HG03064 (cell line): ENCODE data around the gene DLEC1.
"Not testable (repeated sequence)": the region's sequence is repeated elsewhere in the genome, so short reads cannot be mapped to it uniquely, and the experiment has no call there.

ENCODE experiments used
- ATAC-seq: cut with Tn5 transposase; IDR thresholded peaks from one replicate; pipeline ENCODE4 v1.9.1; 2021; ENCODE audit warnings: low read depth; ENCODE audit not compliant: unreplicated experiment

Gene DLEC1

GRCh38 chr3:38151667-38152265 lies 112.8 kb downstream of the DLEC1 start:
- no peak for ATAC-seq

DNA sequence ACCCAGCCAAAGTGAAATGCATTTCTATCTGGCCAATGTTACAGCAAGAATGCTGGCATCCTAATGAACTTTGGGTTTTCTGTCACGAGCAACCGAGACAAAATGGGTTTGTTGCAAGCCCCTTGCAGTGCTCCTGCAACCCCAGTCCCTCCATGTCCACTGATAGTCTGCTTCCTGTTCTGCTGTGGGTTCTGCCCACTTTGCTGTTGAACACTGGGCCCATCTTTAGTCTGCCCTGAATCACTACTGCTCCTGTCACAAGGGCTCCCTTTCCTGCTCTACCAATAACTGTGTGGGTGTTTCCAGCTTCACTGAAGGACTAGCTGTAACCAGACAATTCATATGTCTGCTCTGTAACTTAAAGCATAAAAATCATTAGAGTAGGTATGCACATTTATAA lies 113.6 kb downstream of the DLEC1 start:
- no peak for ATAC-seq

GRCh38 chr3:38153221-38153620 lies 114.2 kb downstream of the DLEC1 start:
- ATAC-seq: no peak

GRCh38 chr3:38154033-38154494 lies 115.1 kb downstream of the DLEC1 start:
- no peak for ATAC-seq

GRCh38 chr3:38154625-38155255 lies 115.7 kb downstream of the DLEC1 start:
- no peak for ATAC-seq

GRCh38 chr3:38155825-38156224 lies 116.8 kb downstream of the DLEC1 start:
- ATAC-seq: no peak

GRCh38 chr3:38157117-38157516 lies 118.1 kb downstream of the DLEC1 start:
- no peak for ATAC-seq

DNA sequence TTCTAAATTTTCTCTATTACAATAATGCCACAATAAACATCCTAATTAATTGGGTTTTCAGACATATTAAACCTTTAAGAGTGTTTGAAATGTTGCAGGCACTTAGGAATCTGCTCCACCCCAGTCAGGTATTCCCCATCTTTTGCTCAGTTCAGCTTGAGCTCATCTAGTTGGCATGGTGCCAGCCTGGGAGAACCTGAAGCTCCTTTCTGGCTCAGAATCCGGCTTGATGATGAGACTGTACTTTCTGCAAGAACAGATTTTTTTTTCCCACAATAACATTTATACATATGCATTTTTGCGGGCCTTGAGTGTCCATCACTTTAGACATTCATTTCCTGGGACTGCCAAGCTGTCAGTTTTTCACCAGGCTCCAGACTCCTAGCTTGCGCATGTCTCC lies 118.6 kb downstream of the DLEC1 start:
- ATAC-seq: no peak

GRCh38 chr3:38158472-38158871 lies 119.5 kb downstream of the DLEC1 start:
- ATAC-seq: no peak

GRCh38 chr3:38160704-38161103 lies 121.7 kb downstream of the DLEC1 start:
- not testable (repeated sequence) for ATAC-seq

DNA sequence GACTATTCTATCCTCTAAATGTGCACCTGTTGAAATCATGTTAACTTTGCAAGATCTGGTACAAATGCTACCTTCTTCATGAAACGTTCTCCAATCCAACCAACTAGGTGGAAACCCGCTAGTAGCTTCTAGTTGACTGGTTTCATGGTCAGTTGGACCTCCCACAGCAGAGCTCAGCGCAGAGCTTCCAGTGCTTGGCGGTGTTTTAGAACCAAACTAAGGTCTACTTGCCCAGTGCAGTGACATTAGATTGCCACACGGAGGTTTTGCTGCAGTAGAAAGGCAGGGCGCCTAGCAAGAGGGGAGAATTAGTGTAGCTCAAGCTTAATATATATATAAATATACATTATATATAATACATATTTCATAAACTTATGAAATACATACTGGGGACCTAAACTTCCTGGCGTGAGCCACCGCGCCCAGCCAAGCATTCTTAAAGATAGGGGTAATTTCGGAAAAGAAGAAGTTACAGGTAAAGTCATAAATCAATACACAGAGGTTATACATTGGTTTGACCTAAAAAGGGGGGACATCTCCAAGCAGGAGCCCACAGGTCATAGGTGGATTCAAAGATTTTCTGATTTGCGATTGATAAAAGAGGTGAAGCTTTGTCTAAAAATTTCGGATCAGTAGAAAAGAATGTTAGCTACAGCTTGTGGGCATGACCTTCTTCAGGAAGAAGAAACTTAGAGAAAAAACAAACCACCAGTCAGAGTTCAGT lies 124.3 kb downstream of the DLEC1 start:
- ATAC-seq: no peak

- ATAC-seq: no peak
Measured at GRCh38 chr3:38163841-38164642, 125.0 kb downstream of the DLEC1 start.

DNA sequence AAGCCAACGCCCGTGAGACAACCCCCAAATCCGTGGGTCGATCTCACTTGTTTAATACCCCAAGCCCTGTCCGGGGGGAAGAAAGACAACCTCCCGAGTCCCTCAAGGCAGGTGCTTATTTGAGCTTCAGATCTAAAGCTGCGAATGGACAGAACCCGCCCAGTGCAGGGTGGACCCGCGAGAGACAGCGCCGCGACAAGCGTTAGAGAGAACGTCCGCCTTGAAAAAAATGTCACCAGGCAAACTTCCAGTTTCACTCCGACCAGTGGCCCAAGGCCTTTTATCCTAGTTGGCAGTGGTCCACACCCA lies 125.6 kb downstream of the DLEC1 start:
- ATAC-seq: no peak

- peak; percentile 95 for ATAC-seq
Measured at GRCh38 chr3:38164952-38165721, 126.1 kb downstream of the DLEC1 start, which contains the start of gene OXSR1. Gene OXSR1, plus strand, starts transcription at chr3:38165537. Its CDS starts 340 bp downstream, at chr3:38165877.

GRCh38 chr3:38165722-38166387 lies 126.8 kb downstream of the DLEC1 start:
- no peak for ATAC-seq

DNA sequence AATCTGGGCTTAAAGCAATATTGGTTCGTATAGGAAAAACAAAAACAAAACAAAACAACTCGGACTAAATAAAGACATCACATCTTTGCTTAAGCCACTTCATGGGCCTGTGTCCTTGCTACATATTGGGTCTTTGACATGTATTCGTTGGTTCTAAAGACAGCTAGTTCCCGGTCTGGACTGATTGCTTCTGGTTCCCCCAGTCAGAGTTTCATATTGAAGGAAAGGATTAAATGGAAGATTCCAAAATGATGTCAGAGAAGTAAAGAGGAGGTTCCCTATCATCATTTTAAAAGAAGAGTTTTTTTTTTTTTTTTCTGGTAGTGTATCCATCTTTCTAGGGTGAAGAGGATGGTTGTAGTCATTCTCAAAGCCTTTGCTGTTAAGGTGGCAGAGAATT lies 128.6 kb downstream of the DLEC1 start:
- no peak for ATAC-seq

DNA sequence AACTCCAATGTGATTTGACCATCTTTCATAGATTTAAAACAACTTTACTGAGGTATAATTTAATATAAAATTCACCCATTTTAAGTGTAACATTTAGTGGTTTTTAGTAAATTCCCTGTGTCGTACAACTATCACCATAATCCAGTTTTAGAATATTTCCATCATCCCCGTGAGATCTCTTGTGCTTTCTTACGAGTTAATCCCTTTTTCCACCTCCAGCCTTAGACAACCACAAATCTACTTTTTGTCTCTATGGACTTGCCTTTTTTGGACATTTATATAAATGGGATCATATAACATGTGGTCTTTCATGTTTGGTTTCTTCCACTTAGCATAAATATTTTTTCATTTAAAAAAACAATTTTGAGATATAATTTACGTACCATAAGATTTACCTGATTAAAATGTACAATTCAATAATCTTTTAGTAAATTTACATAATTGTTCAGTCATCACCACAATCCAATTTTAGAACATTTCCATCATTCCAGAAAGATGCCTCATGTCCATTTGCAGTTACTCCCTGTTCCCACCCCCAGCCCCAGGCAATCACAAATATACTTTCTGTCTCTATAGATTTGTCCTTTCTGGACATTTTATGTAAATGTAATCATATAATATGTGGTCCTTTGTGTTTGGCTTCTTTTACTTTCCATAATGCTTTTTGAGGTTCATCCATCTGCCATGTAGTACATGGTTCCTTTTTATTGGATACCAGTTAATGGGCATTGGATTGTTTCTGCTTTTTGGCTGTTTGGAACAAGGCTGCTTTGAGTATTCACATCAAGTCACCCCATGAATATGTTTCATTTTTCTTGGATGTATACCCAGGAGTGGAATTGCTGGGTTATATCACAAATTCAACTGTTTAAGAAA lies 129.4 kb downstream of the DLEC1 start:
- no peak for ATAC-seq

DNA sequence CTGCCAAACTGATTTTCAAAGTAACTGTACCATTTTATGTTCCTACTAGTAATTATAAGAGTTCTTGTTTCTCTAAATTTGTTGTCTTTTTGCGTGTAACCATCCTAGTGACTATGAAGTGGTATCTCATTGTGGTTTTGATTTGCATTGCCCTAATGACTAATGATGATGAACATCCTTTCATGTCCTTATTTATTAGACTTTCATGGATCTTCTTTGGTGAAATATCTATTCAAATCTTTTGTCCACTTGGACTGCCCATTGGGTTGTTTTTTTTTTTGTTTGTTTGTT lies 130.0 kb downstream of the DLEC1 start:
- no peak for ATAC-seq

DNA sequence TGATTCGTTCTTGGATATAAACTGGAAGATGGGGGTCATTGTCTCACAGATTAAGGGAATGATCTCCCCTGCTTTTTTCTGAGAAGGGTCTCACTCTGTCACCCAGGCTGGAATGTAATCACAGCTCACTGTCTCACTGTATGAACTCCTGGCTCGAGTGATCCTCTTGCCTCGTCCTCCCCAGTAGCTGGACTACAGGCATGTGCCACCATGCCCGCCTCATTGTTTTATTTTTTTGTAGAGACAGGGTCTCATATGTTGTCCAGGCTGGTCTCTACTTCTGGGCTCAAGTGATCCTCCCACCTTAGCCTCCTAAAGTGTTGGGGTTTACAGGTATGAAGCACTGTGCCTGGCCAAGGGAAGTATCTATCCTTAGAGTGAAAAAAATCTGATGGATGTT lies 131.7 kb downstream of the DLEC1 start:
- no peak for ATAC-seq
